Daoy (cell line): ENCODE measurements around the gene NXPH4. TPM values are rescaled to one million over a fixed set of nuclear protein-coding genes. Genes with fewer than 3 reads are reported as not detected.

Source experiments
- DNase-seq: peaks from one replicate; pipeline ENCODE4 v3.0.0-alpha.2; 2015; ENCODE audit warnings: low read depth
- total RNA-seq: library from RNA; depleted of rRNA; stranded (reverse); fragments of >200 nt; shearing (Covaris generic); gene quantifications from 2 replicates; pipeline ENCODE4 v1.2.3, GENCODE V29; 2014

Gene NXPH4
- total RNA-seq, 1 experiment from 2014 or later, result 1.7 TPM

DNA sequence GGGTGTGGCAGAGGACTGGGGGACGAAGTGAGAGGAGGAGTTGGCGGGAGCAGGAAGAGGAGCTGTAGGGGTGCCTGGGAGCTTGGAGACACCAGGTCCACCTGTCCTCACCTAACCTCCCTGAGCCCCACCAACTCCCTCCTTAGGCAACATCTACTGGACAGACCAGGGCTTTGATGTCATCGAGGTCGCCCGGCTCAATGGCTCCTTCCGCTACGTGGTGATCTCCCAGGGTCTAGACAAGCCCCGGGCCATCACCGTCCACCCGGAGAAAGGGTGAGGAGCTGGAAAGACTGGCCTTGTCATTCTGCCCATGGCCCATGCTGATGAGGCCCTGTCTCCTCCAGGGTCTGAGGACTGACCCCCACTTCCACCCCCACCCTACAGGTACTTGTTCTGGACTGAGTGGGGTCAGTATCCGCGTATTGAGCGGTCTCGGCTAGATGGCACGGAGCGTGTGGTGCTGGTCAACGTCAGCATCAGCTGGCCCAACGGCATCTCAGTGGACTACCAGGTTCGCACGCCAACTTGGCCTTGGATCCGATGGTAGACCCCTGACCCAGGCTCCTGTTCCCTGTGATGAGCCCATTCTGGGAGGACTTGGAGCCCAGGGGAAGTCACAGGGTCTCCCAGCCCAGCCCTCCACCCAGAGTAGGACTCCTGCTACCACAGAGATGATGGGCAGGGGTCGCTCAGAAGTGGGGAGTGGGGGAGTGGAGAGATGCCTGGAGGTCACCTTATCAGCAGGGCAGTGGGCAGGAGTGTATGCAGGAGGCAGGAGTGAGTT, 32.5 kb upstream of the NXPH4 start:
- DNase-seq, result no peak

DNA sequence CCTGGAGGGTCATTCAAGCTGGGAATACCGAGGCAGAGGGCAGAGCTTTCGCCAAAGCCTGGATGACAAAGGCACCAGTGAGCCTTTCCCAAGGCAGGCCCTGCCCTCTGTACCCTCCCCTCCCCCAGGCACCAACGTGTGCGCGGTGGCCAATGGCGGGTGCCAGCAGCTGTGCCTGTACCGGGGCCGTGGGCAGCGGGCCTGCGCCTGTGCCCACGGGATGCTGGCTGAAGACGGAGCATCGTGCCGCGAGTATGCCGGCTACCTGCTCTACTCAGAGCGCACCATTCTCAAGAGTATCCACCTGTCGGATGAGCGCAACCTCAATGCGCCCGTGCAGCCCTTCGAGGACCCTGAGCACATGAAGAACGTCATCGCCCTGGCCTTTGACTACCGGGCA, 31.2 kb upstream of the NXPH4 start:
- no peak for DNase-seq

DNA sequence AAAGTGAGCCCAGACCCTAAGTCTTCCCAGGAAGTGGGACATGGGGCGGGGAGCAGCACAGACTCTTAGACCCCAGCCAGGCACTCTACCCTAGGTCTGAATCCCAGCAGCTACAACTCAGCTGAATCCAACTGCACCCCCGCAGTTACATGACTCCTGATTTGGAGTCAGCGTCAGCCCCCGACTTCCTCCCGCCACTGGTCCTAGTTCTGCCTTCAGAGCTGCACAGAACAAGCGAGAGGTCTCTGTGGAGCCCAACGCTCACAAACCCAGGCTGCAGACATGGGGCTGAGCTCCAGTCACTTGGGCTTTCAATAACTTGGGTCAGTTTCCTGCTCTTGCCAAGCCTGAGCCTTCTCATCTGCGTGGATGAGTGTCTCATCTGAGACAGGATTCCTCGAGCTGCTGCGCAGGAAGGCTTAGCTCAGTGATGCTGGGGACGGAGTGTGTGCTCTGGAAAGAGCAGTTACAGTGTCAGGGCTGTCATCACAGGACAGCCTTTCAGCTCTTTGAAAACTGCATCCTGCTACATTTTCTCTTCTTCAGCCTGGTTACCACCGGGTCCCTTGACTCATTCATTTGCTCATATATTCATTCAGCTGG, 30.6 kb upstream of the NXPH4 start:
- DNase-seq, result no peak

DNA sequence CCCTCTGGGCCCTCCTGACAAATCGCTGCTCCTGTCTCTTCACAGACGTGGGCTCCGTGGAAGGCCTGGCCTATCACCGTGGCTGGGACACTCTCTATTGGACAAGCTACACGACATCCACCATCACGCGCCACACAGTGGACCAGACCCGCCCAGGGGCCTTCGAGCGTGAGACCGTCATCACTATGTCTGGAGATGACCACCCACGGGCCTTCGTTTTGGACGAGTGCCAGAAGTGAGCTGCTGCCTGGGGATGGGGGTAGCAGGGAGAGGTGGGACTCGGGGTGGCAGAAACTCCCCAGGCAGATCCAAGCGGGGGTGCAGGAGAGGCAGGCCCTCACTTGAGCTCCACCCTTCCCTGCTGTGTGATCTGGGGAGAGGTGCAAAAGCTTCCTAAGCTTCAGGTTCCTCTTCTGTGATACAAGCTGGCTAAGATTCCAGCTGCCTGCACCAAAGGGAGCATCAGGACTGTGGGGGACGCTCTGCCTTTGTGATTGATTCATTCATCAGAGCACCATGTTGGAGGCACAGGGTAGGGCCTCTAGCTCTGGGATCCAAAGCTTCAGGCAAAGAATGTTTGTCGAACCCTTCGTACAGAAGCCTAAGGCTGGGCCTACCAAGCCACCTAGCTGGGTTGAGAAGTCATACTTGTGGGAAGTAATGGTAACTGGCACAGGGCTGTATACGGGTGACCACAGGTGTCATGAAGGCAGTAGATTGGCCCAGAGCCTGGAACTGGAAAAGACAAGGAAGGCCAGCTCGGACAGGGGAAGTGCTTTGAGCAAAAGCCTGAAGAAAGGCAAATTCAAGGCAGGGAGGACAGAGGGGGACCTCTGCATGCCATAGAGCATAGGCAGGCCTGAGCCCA, 29.1 kb upstream of the NXPH4 start:
- DNase-seq, result no peak

DNA sequence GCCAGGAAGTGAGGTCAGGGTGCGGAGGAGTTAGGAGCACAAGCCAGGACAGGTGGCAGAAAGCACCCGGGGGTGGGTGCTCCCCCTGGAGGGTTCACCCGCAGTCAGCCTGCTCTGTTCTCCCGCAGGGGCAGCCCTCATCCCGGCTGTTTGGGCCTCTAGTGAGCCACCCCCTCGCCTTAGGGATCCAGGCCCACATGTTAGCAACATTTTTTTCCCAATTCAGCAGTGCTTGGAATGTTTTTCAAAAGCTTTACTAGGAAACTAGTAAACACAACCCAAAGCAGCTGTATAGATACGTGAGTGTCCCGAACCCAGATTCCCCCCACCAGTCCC, 28.5 kb upstream of the NXPH4 start:
- DNase-seq, result no peak

DNA sequence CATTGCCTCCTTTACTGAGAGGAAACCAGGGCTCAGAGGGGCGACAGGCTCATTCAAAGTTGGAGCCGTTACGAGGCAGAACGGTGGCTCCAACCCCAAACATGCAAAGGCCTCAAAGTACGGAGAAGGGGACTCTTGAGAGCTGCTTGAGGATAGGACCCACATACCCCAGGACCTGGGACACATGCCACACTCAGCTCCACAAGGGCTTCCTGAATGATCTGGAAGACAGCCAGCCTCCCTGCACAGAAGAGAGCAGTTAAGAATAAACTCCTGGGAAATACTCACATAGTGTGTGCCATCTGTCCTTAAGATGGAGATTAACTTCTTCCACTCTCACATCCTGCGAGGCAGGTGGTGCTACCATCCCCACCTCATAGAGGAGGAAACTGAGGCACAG, 26.6 kb upstream of the NXPH4 start:
- DNase-seq, result no peak

DNA sequence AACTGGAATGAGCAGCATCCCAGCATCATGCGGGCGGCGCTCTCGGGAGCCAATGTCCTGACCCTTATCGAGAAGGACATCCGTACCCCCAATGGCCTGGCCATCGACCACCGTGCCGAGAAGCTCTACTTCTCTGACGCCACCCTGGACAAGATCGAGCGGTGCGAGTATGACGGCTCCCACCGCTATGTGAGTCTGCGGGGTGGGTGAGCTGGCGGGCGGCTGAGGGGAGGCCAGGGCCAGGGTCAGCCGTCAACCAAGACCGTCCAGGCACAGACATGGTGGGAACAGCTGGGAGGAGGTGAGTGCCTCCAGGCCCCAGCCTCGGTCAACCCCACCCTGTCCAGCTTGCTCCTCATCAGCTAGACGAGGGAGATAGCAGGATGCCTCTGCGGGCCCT, 25.8 kb upstream of the NXPH4 start:
- no peak for DNase-seq

DNA sequence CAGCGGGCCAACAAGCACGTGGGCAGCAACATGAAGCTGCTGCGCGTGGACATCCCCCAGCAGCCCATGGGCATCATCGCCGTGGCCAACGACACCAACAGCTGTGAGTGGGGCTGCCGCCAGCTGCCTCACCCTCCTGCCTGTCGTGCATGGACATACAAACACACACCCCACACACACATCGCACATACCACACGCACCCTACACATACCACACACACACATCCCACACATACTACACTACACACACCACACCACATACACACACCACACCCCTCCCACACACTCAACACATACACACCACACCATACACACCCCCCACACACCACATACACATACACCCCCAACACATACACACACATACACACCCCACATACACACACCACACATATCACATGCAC, 25.2 kb upstream of the NXPH4 start:
- DNase-seq, result no peak

DNA sequence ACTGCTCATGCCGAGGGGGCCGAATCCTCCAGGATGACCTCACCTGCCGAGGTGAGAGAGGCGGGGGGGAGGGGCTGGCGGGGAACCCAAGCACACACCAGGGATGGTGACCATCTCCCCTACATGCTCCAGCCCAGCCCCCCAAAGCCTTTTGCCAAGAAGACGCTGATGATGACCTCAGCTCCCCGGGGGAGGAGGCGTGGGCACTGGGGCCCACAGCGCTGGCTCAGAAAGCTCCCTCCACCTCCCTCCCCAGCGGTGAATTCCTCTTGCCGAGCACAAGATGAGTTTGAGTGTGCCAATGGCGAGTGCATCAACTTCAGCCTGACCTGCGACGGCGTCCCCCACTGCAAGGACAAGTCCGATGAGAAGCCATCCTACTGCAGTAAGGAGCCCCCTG, 23.7 kb upstream of the NXPH4 start:
- DNase-seq, result peak; percentile 27

DNA sequence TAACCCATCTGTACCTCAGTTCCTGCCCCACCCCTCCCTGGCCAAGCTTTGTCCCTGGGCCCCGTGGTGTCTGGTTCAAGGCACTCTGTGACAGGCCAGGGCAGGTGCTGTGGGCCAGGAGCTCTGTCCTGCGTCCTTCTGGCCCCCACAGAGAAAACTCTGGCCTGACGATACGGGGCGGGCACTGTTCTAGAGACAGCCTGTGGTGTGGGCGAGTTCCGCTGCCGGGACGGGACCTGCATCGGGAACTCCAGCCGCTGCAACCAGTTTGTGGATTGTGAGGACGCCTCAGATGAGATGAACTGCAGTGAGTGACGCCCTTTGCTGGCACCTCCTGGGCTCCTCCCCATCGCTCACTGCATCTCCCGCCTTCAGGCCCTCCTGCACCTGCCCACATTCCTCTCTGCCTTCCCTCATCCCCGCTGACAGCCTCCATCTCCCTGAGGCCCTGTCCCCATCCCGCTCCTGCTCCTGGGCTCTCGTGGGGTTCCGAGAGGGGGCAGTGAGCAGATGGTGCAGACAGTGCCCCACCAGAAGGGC, 22.8 kb upstream of the NXPH4 start:
- no peak for DNase-seq

DNA sequence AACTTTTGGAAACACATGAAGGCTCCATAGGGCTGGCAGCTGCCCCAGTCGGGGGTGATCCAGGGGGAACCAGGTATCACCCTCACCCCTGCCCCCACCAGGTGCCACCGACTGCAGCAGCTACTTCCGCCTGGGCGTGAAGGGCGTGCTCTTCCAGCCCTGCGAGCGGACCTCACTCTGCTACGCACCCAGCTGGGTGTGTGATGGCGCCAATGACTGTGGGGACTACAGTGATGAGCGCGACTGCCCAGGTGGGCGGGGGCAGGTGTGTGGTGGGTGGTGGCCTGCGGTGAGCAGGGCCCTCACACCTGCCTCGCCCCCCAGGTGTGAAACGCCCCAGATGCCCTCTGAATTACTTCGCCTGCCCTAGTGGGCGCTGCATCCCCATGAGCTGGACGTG, 22.3 kb upstream of the NXPH4 start:
- no peak for DNase-seq

DNA sequence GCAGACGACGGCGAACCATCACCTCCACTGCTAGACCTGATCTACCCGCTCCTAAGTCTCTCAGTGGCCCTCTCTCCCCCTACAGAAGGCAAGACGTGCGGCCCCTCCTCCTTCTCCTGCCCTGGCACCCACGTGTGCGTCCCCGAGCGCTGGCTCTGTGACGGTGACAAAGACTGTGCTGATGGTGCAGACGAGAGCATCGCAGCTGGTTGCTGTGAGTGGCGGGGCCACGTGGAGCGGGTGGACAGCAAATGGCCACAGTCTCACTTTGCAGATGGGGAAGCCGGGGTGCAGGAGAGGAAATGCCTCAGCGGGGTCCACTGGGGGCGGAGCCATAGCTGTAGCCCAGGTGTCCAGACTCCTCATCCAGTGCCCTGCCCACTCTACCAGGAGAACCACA, 21.4 kb upstream of the NXPH4 start:
- DNase-seq, result no peak

DNA sequence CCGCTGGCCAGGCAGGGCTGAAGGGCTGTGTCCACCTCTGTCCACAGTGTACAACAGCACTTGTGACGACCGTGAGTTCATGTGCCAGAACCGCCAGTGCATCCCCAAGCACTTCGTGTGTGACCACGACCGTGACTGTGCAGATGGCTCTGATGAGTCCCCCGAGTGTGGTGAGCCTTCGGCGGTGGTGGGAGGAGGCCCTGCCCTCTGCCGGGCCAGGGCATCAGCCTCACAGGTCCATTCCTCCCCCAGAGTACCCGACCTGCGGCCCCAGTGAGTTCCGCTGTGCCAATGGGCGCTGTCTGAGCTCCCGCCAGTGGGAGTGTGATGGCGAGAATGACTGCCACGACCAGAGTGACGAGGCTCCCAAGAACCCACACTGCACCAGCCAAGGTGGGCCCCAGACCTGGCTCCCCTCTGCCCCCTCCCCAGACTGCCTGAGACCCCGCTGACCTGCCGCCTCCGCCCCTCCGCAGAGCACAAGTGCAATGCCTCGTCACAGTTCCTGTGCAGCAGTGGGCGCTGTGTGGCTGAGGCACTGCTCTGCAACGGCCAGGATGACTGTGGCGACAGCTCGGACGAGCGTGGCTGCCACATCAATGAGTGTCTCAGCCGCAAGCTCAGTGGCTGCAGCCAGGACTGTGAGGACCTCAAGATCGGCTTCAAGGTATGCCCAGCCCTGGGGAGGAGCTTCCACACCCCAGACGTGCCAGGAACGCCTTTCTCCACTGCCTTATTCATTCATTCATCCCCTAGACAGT, 20.8 kb upstream of the NXPH4 start:
- DNase-seq, result peak; percentile 35

DNA sequence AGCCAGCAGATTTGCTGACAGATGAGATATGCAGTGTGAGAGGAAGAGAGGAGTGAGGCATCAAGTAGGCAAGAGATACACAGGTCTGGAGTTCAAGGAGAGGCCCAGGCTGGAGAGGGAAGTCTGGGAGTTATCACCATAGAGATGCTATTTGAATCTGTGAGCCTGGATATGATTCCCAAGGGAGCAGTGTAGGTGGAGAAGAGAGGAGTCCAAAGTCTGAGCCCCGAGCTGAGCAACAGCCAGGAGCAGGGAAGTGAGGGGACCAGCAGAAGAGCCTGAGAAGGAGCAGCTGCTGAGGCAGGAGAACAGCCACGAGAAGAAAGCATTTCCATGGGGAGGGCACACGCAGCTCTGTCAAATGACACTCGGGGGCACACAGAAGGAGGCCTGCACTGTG, 20.2 kb upstream of the NXPH4 start:
- DNase-seq, result no peak

DNA sequence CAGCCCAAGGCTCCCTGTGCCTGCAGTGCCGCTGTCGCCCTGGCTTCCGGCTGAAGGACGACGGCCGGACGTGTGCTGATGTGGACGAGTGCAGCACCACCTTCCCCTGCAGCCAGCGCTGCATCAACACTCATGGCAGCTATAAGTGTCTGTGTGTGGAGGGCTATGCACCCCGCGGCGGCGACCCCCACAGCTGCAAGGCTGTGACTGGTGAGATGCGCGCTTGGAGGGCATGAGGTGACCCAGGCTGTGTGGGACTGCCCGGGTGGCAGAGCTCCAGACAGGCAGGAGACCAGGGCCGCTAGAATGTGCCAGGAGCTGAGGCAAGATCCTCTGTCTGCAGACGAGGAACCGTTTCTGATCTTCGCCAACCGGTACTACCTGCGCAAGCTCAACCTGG, 19.6 kb upstream of the NXPH4 start:
- no peak for DNase-seq

DNA sequence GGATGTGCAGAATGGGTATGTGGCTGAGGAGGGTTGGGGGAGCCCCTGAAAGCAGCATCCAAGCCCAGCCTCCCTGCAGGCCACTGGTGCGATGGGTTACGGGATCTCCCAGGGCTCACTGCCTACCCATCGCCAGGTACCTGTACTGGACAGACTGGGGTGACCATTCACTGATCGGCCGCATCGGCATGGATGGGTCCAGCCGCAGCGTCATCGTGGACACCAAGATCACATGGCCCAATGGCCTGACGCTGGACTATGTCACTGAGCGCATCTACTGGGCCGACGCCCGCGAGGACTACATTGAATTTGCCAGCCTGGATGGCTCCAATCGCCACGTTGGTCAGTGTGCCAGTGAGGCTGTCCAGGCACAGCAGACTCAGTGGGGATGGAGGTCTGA, 18.3 kb upstream of the NXPH4 start:
- no peak for DNase-seq

DNA sequence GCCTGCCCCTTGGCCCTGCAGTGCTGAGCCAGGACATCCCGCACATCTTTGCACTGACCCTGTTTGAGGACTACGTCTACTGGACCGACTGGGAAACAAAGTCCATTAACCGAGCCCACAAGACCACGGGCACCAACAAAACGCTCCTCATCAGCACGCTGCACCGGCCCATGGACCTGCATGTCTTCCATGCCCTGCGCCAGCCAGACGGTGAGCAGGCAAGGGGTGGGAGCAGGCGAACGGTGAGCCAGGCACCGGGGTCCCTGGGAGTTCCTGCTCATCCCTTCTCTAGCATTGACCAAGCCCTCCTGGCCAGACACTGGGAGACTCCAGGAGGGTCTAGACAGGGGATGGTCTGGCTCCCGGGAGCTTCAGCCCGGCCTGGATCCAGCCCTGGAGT, 17.4 kb upstream of the NXPH4 start:
- no peak for DNase-seq

DNA sequence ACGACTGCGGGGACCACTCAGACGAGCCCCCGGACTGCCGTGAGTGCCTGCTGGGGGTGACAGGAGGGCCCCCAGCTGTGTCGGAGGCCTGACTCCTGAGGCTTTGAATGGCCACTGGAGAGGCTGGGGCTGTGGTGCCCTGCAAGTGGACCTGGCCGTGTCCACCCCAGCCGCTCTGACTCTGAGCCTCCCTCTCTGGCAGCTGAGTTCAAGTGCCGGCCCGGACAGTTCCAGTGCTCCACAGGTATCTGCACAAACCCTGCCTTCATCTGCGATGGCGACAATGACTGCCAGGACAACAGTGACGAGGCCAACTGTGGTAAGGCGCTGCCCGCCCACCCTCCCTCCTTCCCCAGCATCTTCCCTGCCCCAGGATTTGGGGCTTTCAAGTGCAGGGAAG, 16.1 kb upstream of the NXPH4 start:
- DNase-seq, result no peak

DNA sequence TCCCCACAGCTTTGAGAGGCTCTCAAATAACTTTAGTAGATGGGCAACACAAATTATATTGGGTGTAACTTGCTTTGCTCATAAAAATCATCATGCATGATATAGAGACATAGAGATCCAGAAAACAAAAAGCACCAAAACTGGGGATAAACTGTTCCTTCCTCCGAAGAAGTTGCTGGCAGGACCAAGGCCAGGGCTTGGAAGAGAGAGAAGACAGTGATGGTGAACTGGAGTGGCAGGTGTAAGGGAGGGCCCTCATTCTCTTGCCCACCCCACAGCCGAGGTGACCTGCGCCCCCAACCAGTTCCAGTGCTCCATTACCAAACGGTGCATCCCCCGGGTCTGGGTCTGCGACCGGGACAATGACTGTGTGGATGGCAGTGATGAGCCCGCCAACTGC, 15.4 kb upstream of the NXPH4 start:
- DNase-seq, result no peak

DNA sequence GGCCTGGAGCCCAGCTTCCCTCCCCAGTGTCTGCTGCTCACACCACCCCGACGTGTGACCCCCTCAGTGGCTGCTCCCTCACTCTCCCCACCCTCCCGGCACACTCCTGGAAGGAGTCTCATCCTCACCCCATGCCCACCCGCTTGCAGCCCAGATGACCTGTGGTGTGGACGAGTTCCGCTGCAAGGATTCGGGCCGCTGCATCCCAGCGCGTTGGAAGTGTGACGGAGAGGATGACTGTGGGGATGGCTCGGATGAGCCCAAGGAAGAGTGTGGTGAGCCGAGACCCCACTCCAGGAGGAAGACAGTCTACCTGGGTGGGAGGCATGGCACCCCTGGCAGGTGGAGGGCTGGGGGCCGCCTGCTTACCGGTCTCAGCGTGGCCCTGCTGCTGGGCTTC, 15.0 kb upstream of the NXPH4 start:
- DNase-seq, result no peak

DNA sequence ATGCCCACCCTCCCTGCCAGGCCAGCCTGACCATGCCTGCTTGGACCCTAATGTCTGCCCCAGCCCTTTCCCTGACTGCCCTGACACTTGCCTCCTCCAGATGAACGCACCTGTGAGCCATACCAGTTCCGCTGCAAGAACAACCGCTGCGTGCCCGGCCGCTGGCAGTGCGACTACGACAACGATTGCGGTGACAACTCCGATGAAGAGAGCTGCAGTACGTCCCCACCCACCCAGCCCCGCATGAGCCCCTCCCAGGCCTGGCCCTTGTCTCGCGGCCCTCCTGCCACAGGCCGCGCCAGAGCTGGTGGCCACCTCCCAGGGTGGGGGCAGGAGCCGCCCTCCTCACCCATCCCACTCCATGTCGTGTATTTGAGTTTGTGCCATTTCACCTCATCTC, 14.3 kb upstream of the NXPH4 start:
- DNase-seq, result no peak

DNA sequence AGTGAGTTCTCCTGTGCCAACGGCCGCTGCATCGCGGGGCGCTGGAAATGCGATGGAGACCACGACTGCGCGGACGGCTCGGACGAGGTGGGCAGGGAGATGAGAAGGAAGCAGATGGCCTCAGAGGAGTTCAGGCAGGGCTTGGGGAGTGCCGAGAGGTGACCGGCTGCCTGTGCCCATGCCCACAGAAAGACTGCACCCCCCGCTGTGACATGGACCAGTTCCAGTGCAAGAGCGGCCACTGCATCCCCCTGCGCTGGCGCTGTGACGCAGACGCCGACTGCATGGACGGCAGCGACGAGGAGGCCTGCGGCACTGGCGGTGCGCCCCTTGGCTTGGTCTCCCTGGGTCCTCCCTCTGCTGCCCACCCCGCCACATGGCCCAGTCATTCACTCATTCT, 13.4 kb upstream of the NXPH4 start:
- DNase-seq, result no peak
